IPS-20b (cell line): ENCODE measurements around the gene CAPN1.
"Not testable (repeated sequence)": the region's sequence is repeated elsewhere in the genome, so short reads cannot be mapped to it uniquely, and the experiment has no call there.

Source experiments
- H3K27ac ChIP-seq: one replicate; pipeline ENCODE4 v1.5.1; 2013; ENCODE audit warnings: low read length
- H3K27me3 ChIP-seq: 2 replicates; pipeline ENCODE4 v1.6.1; 2013; ENCODE audit warnings: mild to moderate bottlenecking, low read length, inconsistent platforms; ENCODE audit not compliant: insufficient read depth
- H3K36me3 ChIP-seq: 2 replicates; pipeline ENCODE4 v1.6.1; 2013; ENCODE audit warnings: low read depth, mild to moderate bottlenecking, inconsistent platforms, low read length, moderate library complexity; ENCODE audit not compliant: insufficient read depth
- H3K4me1 ChIP-seq: 2 replicates; pipeline ENCODE4 v1.6.1; 2013; ENCODE audit warnings: mild to moderate bottlenecking, control low read depth, inconsistent platforms, low read length, moderate library complexity; ENCODE audit not compliant: insufficient read depth
- H3K4me3 ChIP-seq: 2 replicates; pipeline ENCODE4 v1.5.1; 2013; ENCODE audit warnings: mild to moderate bottlenecking, low read length, inconsistent platforms
- H3K9ac ChIP-seq: 2 replicates; pipeline ENCODE4 v1.6.1; 2013; ENCODE audit warnings: low read depth, mild to moderate bottlenecking, inconsistent platforms, low read length, moderate library complexity
- H3K9me3 ChIP-seq: 2 replicates; pipeline ENCODE4 v1.6.1; 2013; ENCODE audit warnings: mild to moderate bottlenecking, low read depth, low read length, inconsistent platforms; ENCODE audit not compliant: insufficient read depth

Gene CAPN1

GRCh38 chr11:65148657-65149056 lies 33.1 kb upstream of the CAPN1 start:
- Histone ChIP-seq H3K27me3 (0 out of 2 replicates have a peak, but pooled peaks cover 3% of the 10 kb centered on the region), H3K9ac (no peak overlapping the region), H3K4me3 (no peak overlapping the region), H3K9me3 (no peaks in the 10 kb centered on the region), H3K36me3 (no peaks in the 10 kb centered on the region), H3K27ac (no peak overlapping the region), H3K4me1 (no peaks in the 10 kb centered on the region)

- not testable (repeated sequence) for H3K9me3 ChIP-seq, H3K36me3 ChIP-seq, H3K27me3 ChIP-seq, H3K9ac ChIP-seq, H3K4me1 ChIP-seq, H3K4me3 ChIP-seq, H3K27ac ChIP-seq
Measured at GRCh38 chr11:65150131-65150508, 31.6 kb upstream of the CAPN1 start.

- H3K27me3 ChIP-seq, result 0 out of 2 replicates have a peak, but pooled peaks cover 3% of the 10 kb centered on the region
- H3K36me3 ChIP-seq, result no peaks in the 10 kb centered on the region
- no peak overlapping the region for H3K9ac ChIP-seq
- H3K4me3 ChIP-seq, result no peak overlapping the region
- no peaks in the 10 kb centered on the region for H3K9me3 ChIP-seq
- H3K27ac ChIP-seq, result no peak overlapping the region
- no peaks in the 10 kb centered on the region for H3K4me1 ChIP-seq
Measured at GRCh38 chr11:65150509-65151299, 31.0 kb upstream of the CAPN1 start.

- H3K36me3 ChIP-seq, result no peaks in the 10 kb centered on the region
- H3K4me1 ChIP-seq, result no peaks in the 10 kb centered on the region
- H3K27me3 ChIP-seq, result 0 out of 2 replicates have a peak, but pooled peaks cover 3% of the 10 kb centered on the region
- no peak overlapping the region for H3K4me3 ChIP-seq
- no peaks in the 10 kb centered on the region for H3K9me3 ChIP-seq
- H3K27ac ChIP-seq, result no peak overlapping the region
- H3K9ac ChIP-seq, result no peak overlapping the region
Measured at GRCh38 chr11:65151331-65151899, 30.3 kb upstream of the CAPN1 start.

GRCh38 chr11:65152122-65152521 lies 29.6 kb upstream of the CAPN1 start:
- H3K4me1 ChIP-seq, result no peaks in the 10 kb centered on the region
- H3K4me3 ChIP-seq, result no peak overlapping the region
- H3K27me3 ChIP-seq, result 0 out of 2 replicates have a peak, but pooled peaks cover 3% of the 10 kb centered on the region
- no peak overlapping the region for H3K9ac ChIP-seq
- H3K9me3 ChIP-seq, result no peaks in the 10 kb centered on the region
- H3K36me3 ChIP-seq, result no peaks in the 10 kb centered on the region
- no peak overlapping the region for H3K27ac ChIP-seq

- H3K4me3 ChIP-seq, result no peak overlapping the region
- no peak overlapping the region for H3K27ac ChIP-seq
- H3K9ac ChIP-seq, result no peak overlapping the region
- no peaks in the 10 kb centered on the region for H3K36me3 ChIP-seq
- H3K27me3 ChIP-seq, result 0 out of 2 replicates have a peak, but pooled peaks cover 3% of the 10 kb centered on the region
- H3K9me3 ChIP-seq, result no peaks in the 10 kb centered on the region
- H3K4me1 ChIP-seq, result no peaks in the 10 kb centered on the region
Measured at GRCh38 chr11:65156256-65156655, 25.5 kb upstream of the CAPN1 start.

GRCh38 chr11:65156926-65157325 lies 24.8 kb upstream of the CAPN1 start:
- H3K9me3 ChIP-seq, result no peaks in the 10 kb centered on the region
- no peaks in the 10 kb centered on the region for H3K4me1 ChIP-seq
- no peaks in the 10 kb centered on the region for H3K36me3 ChIP-seq
- H3K27me3 ChIP-seq, result 0 out of 2 replicates have a peak, but pooled peaks cover 3% of the 10 kb centered on the region
- no peak overlapping the region for H3K27ac ChIP-seq
- no peak overlapping the region for H3K9ac ChIP-seq
- no peak overlapping the region for H3K4me3 ChIP-seq

GRCh38 chr11:65157336-65157735 lies 24.4 kb upstream of the CAPN1 start:
- 0 out of 2 replicates have a peak, but pooled peaks cover 3% of the 10 kb centered on the region for H3K27me3 ChIP-seq
- H3K36me3 ChIP-seq, result no peaks in the 10 kb centered on the region
- no peaks in the 10 kb centered on the region for H3K9me3 ChIP-seq
- no peaks in the 10 kb centered on the region for H3K4me1 ChIP-seq
- H3K27ac ChIP-seq, result no peak overlapping the region
- no peak overlapping the region for H3K4me3 ChIP-seq
- no peak overlapping the region for H3K9ac ChIP-seq

- no peaks in the 10 kb centered on the region for H3K9me3 ChIP-seq
- H3K27ac ChIP-seq, result no peak overlapping the region
- H3K4me1 ChIP-seq, result no peaks in the 10 kb centered on the region
Measured at GRCh38 chr11:65159012-65159411, 22.7 kb upstream of the CAPN1 start.

GRCh38 chr11:65160643-65161042 lies 21.1 kb upstream of the CAPN1 start:
- Histone ChIP-seq H3K27ac (no peak overlapping the region), H3K27me3 (no peaks in the 10 kb centered on the region), H3K4me1 (no peaks in the 10 kb centered on the region), H3K9ac (no peak overlapping the region), H3K36me3 (no peaks in the 10 kb centered on the region), H3K4me3 (no peak overlapping the region), H3K9me3 (no peaks in the 10 kb centered on the region)

More at GRCh38 chr11:65159012-65159411, 22.7 kb upstream of the CAPN1 start:
- H3K4me3 ChIP-seq, result no peak overlapping the region
- H3K27me3 ChIP-seq, result no peaks in the 10 kb centered on the region
- no peaks in the 10 kb centered on the region for H3K36me3 ChIP-seq
- H3K9ac ChIP-seq, result no peak overlapping the region

GRCh38 chr11:65163684-65164083 lies 18.0 kb upstream of the CAPN1 start:
- Histone ChIP-seq H3K27ac (no peak overlapping the region), H3K4me3 (no peak overlapping the region), H3K9ac (no peak overlapping the region), H3K27me3 (no peaks in the 10 kb centered on the region), H3K36me3 (no peaks in the 10 kb centered on the region), H3K9me3 (no peaks in the 10 kb centered on the region), H3K4me1 (no peaks in the 10 kb centered on the region)
